Duodenal mucosa (tissue), 2 donors: ENCODE data around the gene DCC.

Source experiments
- H3K27ac ChIP-seq: one replicate; pipeline ENCODE4 v1.7.0; 2013; ENCODE audit warnings: low read depth, low read length
- H3K27me3 ChIP-seq, 2 donors: one replicate each; pipeline ENCODE4 v1.7.0; 2013; ENCODE audit warnings: low read length in 2 of 2, control low read depth in 1 of 2; ENCODE audit not compliant: insufficient read depth in 2 of 2, control insufficient read depth in 1 of 2
- H3K36me3 ChIP-seq, 2 donors: one replicate each; pipeline ENCODE4 v1.7.0; 2013; ENCODE audit warnings: low read length in 2 of 2, control low read depth in 1 of 2; ENCODE audit not compliant: insufficient read depth in 2 of 2, control insufficient read depth in 1 of 2
- H3K4me1 ChIP-seq, 2 donors: one replicate each; pipeline ENCODE4 v1.7.0; 2013; ENCODE audit warnings: low read length in 2 of 2, control low read depth in 1 of 2; ENCODE audit not compliant: insufficient read depth in 2 of 2, control insufficient read depth in 1 of 2
- H3K4me3 ChIP-seq, 2 donors: one replicate each; pipeline ENCODE4 v1.7.0; 2013; ENCODE audit warnings: low read length in 2 of 2, low read depth in 1 of 2
- H3K9ac ChIP-seq, 2 donors: one replicate each; pipeline ENCODE4 v1.7.0; 2013; ENCODE audit warnings: low read length in 2 of 2, low read depth in 1 of 2
- H3K9me3 ChIP-seq, 2 donors: one replicate each; pipeline ENCODE4 v1.7.0; 2013; ENCODE audit warnings: low read length in 2 of 2, control low read depth in 1 of 2; ENCODE audit not compliant: control insufficient read depth in 1 of 2

DCC gene

DNA sequence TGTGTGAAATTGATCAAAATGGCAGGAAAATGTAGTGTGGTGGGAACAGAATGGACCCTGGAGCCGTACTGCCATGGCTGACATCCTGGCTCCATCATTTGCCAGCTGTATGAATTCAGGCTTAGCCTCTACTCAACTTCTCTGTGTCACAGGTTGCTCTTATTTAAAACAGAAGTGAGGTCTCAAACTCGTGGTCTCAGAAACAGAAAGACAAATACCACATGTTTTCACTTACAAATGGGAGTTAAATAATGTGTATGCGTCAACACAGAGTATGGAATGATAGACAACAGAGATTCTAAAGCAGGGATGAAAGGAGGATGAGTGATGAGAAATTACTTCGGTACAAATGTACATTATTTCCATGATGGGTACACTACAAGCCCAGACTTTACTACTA, 227.4 kb downstream of the DCC start:
- H3K9ac ChIP-seq: no peak overlapping the region
- H3K27ac ChIP-seq: no peak overlapping the region
- H3K36me3 ChIP-seq: no peaks in the 10 kb centered on the region
- no peaks in the 10 kb centered on the region for H3K4me1 ChIP-seq
- no peaks in the 10 kb centered on the region for H3K9me3 ChIP-seq
- no peaks in the 10 kb centered on the region for H3K27me3 ChIP-seq
- no peak overlapping the region for H3K4me3 ChIP-seq

- Histone ChIP-seq H3K4me3 (no peak overlapping the region), H3K36me3 (no peaks in the 10 kb centered on the region), H3K27me3 (no peaks in the 10 kb centered on the region), H3K27ac (no peak overlapping the region), H3K4me1 (no peaks in the 10 kb centered on the region), H3K9ac (no peak overlapping the region), H3K9me3 (no peaks in the 10 kb centered on the region)
Measured at GRCh38 chr18:52569492-52569891, 229.5 kb downstream of the DCC start.

DNA sequence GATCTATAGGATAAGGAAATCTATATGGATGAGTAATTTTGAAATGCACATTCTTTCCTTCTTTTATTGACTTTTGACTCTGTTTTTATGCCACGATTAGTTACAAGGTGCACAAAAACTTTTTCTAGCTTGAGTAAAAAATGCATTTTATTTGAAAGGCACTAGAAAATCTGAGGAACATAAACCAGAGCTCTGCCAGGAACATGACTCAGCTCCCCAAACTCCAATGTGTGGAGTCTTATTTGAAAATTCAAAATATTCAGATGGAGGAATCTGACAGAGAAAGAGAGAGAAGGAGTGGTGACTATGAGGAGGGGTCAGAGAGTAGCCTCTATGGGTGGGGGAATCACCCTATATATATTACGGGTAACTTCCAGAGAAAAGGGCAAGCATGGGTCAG, 231.0 kb downstream of the DCC start:
- H3K4me1 ChIP-seq: no peaks in the 10 kb centered on the region
- H3K27ac ChIP-seq: no peak overlapping the region
- no peak overlapping the region for H3K9ac ChIP-seq
- H3K36me3 ChIP-seq: no peaks in the 10 kb centered on the region
- H3K27me3 ChIP-seq: no peaks in the 10 kb centered on the region
- no peaks in the 10 kb centered on the region for H3K9me3 ChIP-seq
- no peak overlapping the region for H3K4me3 ChIP-seq

GRCh38 chr18:52572036-52573000, 232.3 kb downstream of the DCC start:
- Histone ChIP-seq H3K9me3 (peaks cover 0 to 2% of the 10 kb centered on the region in 2 donors), H3K36me3 (no peaks in the 10 kb centered on the region), H3K9ac (no peak overlapping the region), H3K4me3 (no peak overlapping the region), H3K27me3 (no peaks in the 10 kb centered on the region), H3K4me1 (no peaks in the 10 kb centered on the region), H3K27ac (no peak overlapping the region)

DNA sequence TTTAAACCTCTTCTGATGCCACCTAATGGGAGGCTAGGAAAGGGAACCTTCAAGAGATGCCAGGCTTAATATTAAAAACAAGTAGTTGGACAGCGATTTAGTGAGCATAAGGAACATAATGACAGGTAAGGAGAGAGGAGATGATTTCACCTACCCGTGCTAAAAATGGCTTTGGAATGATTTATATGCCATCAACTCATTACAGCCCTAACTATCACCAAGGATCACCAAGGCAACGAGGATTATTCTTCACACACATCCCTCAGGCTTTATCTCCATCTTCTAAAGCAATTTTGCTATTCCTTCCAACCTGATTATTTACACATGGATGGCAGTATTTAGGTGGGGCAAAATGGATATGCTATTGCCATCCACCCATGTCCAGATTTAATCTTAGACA, 237.8 kb downstream of the DCC start:
- Histone ChIP-seq H3K36me3 (no peaks in the 10 kb centered on the region), H3K9me3 (peaks cover 0 to 2% of the 10 kb centered on the region in 2 donors), H3K27me3 (no peaks in the 10 kb centered on the region), H3K4me3 (no peak overlapping the region), H3K4me1 (no peaks in the 10 kb centered on the region), H3K27ac (no peak overlapping the region), H3K9ac (no peak overlapping the region)

DNA sequence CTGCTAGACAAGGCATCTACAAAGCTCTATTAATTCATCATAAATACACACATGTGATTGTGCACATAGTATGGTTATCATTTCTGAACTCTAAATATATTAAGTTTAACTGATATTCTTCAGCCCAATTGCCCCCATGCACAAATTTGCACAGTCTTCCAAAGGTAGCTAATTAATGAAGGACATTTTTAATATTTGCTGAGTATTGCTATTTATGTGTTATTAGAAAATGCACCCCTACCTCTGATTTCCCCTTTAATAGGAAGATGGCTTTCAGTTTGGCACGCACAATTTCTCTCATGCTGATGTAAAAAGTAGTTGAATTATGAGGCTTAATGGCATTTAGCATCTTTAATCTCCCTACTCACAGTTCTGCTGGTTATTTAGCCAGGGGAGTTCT, 242.1 kb downstream of the DCC start:
- no peaks in the 10 kb centered on the region for H3K9me3 ChIP-seq
- H3K9ac ChIP-seq: no peak overlapping the region
- no peak overlapping the region for H3K4me3 ChIP-seq
- H3K27ac ChIP-seq: no peak overlapping the region
- no peaks in the 10 kb centered on the region for H3K36me3 ChIP-seq
- no peaks in the 10 kb centered on the region for H3K4me1 ChIP-seq
- H3K27me3 ChIP-seq: no peaks in the 10 kb centered on the region

DNA sequence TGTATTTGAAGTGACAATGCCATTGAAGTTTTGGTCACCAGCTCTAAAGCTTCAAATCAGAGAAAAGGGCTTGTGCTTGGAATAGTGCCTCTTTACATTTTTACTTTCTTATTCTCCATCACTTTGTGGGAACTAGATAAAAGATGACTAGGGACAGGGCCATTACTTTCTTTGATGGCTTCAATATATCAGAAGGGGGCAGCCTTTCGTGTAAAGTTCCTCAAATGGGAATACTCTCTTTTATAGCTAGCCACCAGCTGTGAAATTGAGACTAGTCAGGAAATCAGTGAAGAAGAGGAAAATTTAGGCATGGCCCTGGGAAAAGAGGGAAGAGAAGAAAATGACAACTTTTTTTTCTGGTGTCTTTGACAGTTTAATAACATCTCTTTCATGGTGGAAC, 242.5 kb downstream of the DCC start:
- Histone ChIP-seq H3K4me1 (no peaks in the 10 kb centered on the region), H3K36me3 (no peaks in the 10 kb centered on the region), H3K27me3 (no peaks in the 10 kb centered on the region), H3K9ac (no peak overlapping the region), H3K4me3 (no peak overlapping the region), H3K9me3 (no peaks in the 10 kb centered on the region), H3K27ac (no peak overlapping the region)

- H3K9ac ChIP-seq: no peak overlapping the region
- no peaks in the 10 kb centered on the region for H3K9me3 ChIP-seq
- H3K4me1 ChIP-seq: no peaks in the 10 kb centered on the region
- H3K27ac ChIP-seq: no peak overlapping the region
- no peak overlapping the region for H3K4me3 ChIP-seq
- H3K36me3 ChIP-seq: no peaks in the 10 kb centered on the region
- no peaks in the 10 kb centered on the region for H3K27me3 ChIP-seq
Measured at GRCh38 chr18:52588931-52589330, 248.9 kb downstream of the DCC start.

GRCh38 chr18:52596748-52597435, 256.9 kb downstream of the DCC start:
- Histone ChIP-seq H3K27ac (no peak overlapping the region), H3K4me3 (no peak overlapping the region), H3K4me1 (no peaks in the 10 kb centered on the region), H3K36me3 (no peaks in the 10 kb centered on the region), H3K9me3 (no peaks in the 10 kb centered on the region), H3K27me3 (no peaks in the 10 kb centered on the region), H3K9ac (no peak overlapping the region)

GRCh38 chr18:52598921-52599320, 258.9 kb downstream of the DCC start:
- no peaks in the 10 kb centered on the region for H3K36me3 ChIP-seq
- H3K27me3 ChIP-seq: no peaks in the 10 kb centered on the region
- H3K9ac ChIP-seq: no peak overlapping the region
- H3K9me3 ChIP-seq: no peaks in the 10 kb centered on the region
- H3K27ac ChIP-seq: no peak overlapping the region
- no peak overlapping the region for H3K4me3 ChIP-seq
- H3K4me1 ChIP-seq: no peaks in the 10 kb centered on the region
